Subcutaneous adipose tissue (tissue), 4 donors: ENCODE results near the gene ABCD1. TPM values are rescaled to one million over a fixed set of nuclear protein-coding genes. Genes with fewer than 3 reads are reported as not detected.

Experiments used
- total RNA-seq, 4 donors: library from RNA; depleted of rRNA; stranded (reverse); fragments of >200 nt; gene quantifications; one replicate each; pipeline ENCODE4 v1.1.0, GENCODE V29; 2016
- TF ChIP-seq, protein P1 (sequence below): fragments of 450-650 bp; IDR thresholded peaks from one replicate; pipeline ENCODE4 v1.5.1; 2016; ENCODE audit warnings: low read depth, mild to moderate bottlenecking, control low read depth, antibody characterized with exemption, moderate library complexity

Gene ABCD1
- total RNA-seq, 4 donors from 2014 or later = 12.4 to 83.8 (median 28.1) TPM

DNA sequence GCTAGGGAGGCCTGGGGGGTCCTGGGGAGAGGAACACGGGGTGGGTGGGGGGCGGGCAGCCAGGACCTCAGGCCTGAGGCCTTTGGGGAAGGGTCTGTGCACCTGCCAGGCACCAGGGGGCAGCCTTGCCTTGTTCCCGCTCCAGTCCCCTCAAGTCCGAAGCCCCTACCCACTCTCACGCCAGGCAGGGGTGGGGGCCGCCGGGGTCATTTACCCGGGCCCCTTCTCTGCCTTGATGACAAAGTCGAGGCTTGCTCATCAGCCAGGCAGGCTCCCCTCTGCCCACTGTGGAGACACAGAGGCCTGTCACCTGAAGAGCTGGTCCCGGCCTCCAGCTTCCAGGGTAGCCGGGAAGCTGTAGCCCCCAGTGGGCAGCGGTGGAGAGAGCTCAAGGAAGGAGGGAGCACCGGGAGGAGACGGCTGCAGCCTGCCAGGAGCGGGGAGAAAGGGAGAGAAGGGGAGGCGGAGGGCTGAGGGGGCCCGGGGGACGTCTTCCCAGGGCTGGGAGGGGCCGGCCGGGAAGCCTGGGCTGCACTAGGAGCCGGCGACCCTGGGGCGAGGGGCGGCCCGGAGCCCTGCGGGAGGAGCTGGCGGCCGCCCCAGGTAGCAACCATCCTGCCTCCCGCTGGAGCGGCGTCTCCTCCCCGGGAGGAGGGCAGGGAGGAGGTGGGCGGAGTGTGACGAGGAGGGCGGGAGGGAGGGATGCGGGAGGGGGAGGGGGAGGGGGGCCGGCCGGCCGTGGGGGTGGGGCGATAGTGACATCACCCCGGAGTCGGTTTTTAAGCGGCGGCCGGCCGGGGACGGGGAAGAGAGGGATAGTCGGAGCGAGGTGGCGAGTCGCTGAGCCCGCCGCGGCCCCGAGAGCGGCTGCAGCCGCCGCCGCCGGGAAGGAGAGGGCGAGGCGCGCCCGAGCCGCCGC is 37.3 kb upstream of the ABCD1 start, which contains the start of gene SLC6A8:
Gene SLC6A8, plus strand, starts transcription at position 806 of the 919 bp plus-strand sequence. CDS start 649 bp downstream, outside the sequence.
- TF ChIP-seq, protein P1, sequence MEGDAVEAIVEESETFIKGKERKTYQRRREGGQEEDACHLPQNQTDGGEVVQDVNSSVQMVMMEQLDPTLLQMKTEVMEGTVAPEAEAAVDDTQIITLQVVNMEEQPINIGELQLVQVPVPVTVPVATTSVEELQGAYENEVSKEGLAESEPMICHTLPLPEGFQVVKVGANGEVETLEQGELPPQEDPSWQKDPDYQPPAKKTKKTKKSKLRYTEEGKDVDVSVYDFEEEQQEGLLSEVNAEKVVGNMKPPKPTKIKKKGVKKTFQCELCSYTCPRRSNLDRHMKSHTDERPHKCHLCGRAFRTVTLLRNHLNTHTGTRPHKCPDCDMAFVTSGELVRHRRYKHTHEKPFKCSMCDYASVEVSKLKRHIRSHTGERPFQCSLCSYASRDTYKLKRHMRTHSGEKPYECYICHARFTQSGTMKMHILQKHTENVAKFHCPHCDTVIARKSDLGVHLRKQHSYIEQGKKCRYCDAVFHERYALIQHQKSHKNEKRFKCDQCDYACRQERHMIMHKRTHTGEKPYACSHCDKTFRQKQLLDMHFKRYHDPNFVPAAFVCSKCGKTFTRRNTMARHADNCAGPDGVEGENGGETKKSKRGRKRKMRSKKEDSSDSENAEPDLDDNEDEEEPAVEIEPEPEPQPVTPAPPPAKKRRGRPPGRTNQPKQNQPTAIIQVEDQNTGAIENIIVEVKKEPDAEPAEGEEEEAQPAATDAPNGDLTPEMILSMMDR = no peak

- TF ChIP-seq, protein P1 = no peak
Observed at GRCh38 chrX:153688071-153688470, 36.6 kb upstream of the ABCD1 start.

GRCh38 chrX:153688506-153688905 is 36.1 kb upstream of the ABCD1 start:
- TF ChIP-seq, protein P1 = no peak

GRCh38 chrX:153688911-153689590 is 35.6 kb upstream of the ABCD1 start:
- TF ChIP-seq, protein P1 = no peak

DNA sequence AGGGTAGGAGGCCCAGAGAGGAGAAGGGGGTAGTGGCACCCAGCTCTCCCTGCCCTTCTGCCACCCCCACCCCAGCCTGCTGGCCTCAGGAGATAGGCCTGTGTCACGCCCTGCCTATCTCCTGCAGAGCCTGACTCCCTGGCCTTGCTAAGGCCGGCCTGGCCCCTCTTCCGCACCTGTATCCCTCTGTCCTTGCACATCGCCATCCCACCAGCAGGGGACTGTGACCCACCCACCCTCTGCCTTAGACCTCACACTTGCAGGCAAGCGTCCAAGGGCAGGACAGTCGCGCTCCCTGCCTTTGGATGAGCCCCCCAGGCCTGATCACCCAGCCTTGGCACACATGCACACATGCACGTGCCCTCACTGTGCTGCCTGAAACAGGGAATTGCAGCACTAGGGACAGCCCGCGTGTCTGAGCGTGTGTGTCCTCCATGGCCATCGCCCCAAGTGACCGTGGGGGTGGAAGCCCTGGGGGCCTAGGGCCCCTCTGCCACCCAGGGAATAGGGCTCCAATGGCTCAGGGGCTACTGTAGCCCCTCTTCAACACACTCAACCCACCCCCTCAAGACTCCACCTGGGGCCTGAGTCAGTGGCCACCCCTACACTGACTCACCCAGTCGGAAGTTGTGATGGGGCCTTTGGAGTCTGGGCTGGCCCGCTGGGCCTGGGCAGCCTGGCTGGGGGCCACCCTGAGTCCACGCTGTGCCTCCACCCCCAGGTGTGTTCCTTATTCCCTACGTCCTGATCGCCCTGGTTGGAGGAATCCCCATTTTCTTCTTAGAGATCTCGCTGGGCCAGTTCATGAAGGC is 34.8 kb upstream of the ABCD1 start:
- TF ChIP-seq, protein P1 = no peak

DNA sequence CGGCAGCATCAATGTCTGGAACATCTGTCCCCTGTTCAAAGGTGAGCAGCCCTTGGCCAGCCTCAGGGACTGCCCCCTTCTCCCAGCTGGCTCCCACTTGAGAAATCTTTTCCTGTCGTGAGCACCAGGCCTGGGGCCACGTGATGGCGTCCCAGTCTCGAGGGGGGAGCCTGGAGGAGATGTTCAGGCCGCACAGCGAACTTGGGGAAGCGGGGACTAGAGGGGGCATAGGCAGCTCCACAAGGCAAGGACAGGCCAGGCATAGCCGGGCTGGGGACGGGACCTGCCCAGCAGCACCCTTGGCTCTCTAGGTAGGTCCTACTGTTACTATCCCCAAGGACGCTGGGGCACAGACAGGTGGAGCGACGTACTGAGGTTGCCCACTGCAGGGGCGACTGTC is 34.2 kb upstream of the ABCD1 start:
- TF ChIP-seq, protein P1 = no peak
